H1 (cell line): ENCODE measurements around the gene IGLL5. TPM values are rescaled to one million over a fixed set of nuclear protein-coding genes. Genes with fewer than 3 reads are reported as not detected.

ENCODE experiments used
- CTCF ChIA-PET: fragments of 300-600 bp; sonication (Branson Sonifier 250); formaldehyde crosslinking; loops from one replicate; lab custom pipeline; 2021; ENCODE audit not compliant: partially characterized antibody; lab: Charles Lee
- POLR2A ChIA-PET: fragments of 300-600 bp; sonication (Branson Sonifier 250); formaldehyde crosslinking; loops from one replicate; lab custom pipeline; 2021; ENCODE audit warnings: inconsistent platforms; ENCODE audit not compliant: partially characterized antibody; lab: Charles Lee
- DNase-seq, 2 experiments: peaks; one replicate each; pipeline versions ENCODE4 v3.0.0 to v3.0.0-alpha.2; 2010 to 2022; ENCODE audit warnings: low spot score in 2 of 2, low read depth in 1 of 2, mixed read lengths in 1 of 2
- FAIRE-seq: peaks from 2 replicates; lab custom pipeline; 2011; peaks lifted over from hg19 to GRCh38; lab: Jason Lieb, UNC
- H2AFZ ChIP-seq: 2 replicates; pipeline ENCODE4 v1.8.1; 2012; ENCODE audit warnings: low read length, inconsistent platforms
- H2AK5ac ChIP-seq: 2 replicates; pipeline ENCODE4 v1.6.1; 2013; ENCODE audit warnings: low read depth, low read length
- H2BK120ac ChIP-seq: replicated peaks from 2 replicates; pipeline ENCODE3; 2013; ENCODE audit warnings: low read depth, low read length, inconsistent platforms
- H2BK12ac ChIP-seq: 2 replicates; pipeline ENCODE4 v1.6.1; 2013; ENCODE audit warnings: low read depth, low read length
- H2BK15ac ChIP-seq: 2 replicates; pipeline ENCODE4 v1.6.1; 2013; ENCODE audit warnings: low read length
- H2BK20ac ChIP-seq: 2 replicates; pipeline ENCODE4 v1.6.1; 2013; ENCODE audit warnings: low read length
- H2BK5ac ChIP-seq: 2 replicates; pipeline ENCODE4 v1.6.1; 2013; ENCODE audit warnings: low read depth, low read length
- H3K14ac ChIP-seq: 2 replicates; pipeline ENCODE4 v1.6.1; 2013; ENCODE audit warnings: inconsistent platforms; ENCODE audit not compliant: insufficient read length
- H3K18ac ChIP-seq: 2 replicates; pipeline ENCODE4 v1.6.1; 2013; ENCODE audit warnings: low read length; ENCODE audit errors: extremely low read depth
- H3K23ac ChIP-seq: 2 replicates; pipeline ENCODE4 v1.6.1; 2013; ENCODE audit warnings: inconsistent platforms; ENCODE audit not compliant: insufficient read length
- H3K23me2 ChIP-seq: 2 replicates; pipeline ENCODE4 v1.6.1; 2013; ENCODE audit warnings: low read depth, low read length
- H3K27ac ChIP-seq: 2 replicates; pipeline ENCODE4 v1.6.1; 2011; ENCODE audit warnings: low read depth, low read length, inconsistent platforms
- H3K27me3 ChIP-seq, 4 experiments: replicated peaks in 1 of 4; 1 replicate in 1 of 4; 2 replicates in 3 of 4; pipeline versions ENCODE4 v1.6.1 to v1.8.1; 2011 to 2013; ENCODE audit warnings: low read length in 3 of 4, mild to moderate bottlenecking in 3 of 4, inconsistent platforms in 2 of 4, mixed read lengths in 2 of 4, moderate library complexity in 1 of 4; ENCODE audit not compliant: control insufficient read depth in 3 of 4, insufficient read depth in 3 of 4; ENCODE audit errors: extremely low read depth in 1 of 4
- H3K36me3 ChIP-seq, 4 experiments: 2 replicates each; pipeline versions ENCODE4 v1.6.1 to v1.8.1; 2011 to 2013; ENCODE audit warnings: mild to moderate bottlenecking in 4 of 4, low read length in 3 of 4, moderate library complexity in 2 of 4, control low read depth in 1 of 4, inconsistent platforms in 1 of 4; ENCODE audit not compliant: insufficient read depth in 4 of 4, control insufficient read depth in 2 of 4
- H3K4ac ChIP-seq: replicated peaks from 2 replicates; pipeline ENCODE3; 2013; ENCODE audit warnings: low read length, low read depth, mixed read lengths, inconsistent platforms; ENCODE audit not compliant: insufficient read length
- H3K4me1 ChIP-seq, 4 experiments: replicated peaks in 1 of 4; 1 replicate in 1 of 4; 2 replicates in 3 of 4; pipeline versions ENCODE4 v1.6.1 to v1.8.1; 2011 to 2013; ENCODE audit warnings: low read length in 3 of 4, inconsistent platforms in 2 of 4, mixed read lengths in 1 of 4; ENCODE audit not compliant: insufficient read depth in 4 of 4, control insufficient read depth in 3 of 4
- H3K4me2 ChIP-seq, 2 experiments: 2 replicates each; pipeline versions ENCODE4 v1.6.1 to v1.8.1; 2011 to 2013; ENCODE audit warnings: low read depth in 2 of 2, low read length in 2 of 2, control low read depth in 1 of 2, inconsistent platforms in 1 of 2, mild to moderate bottlenecking in 1 of 2; ENCODE audit not compliant: insufficient read depth in 1 of 2
- H3K4me3 ChIP-seq, 4 experiments: fragments of 200-600, 300-600 bp in 1 of 4; sonication (generic), shearing (Covaris generic), sonication (Bioruptor Twin) in 1 of 4; 2 replicates each; pipeline versions ENCODE4 v1.5.1 to v1.8.1; 2011 to 2016; ENCODE audit warnings: low read length in 4 of 4, low read depth in 3 of 4, control low read depth in 2 of 4, inconsistent platforms in 2 of 4, mild to moderate bottlenecking in 2 of 4, mixed read lengths in 1 of 4, moderate library complexity in 1 of 4; ENCODE audit not compliant: insufficient read depth in 2 of 4; ENCODE audit errors: extremely low read depth in 1 of 4
- H3K56ac ChIP-seq: replicated peaks from 2 replicates; pipeline ENCODE3; 2013; ENCODE audit warnings: low read depth, mild to moderate bottlenecking, mixed read lengths, low read length, inconsistent platforms; ENCODE audit not compliant: insufficient read length
- H3K79me1 ChIP-seq: 2 replicates; pipeline ENCODE4 v1.6.1; 2013; ENCODE audit warnings: low read depth, low read length, control low read depth
- H3K79me2 ChIP-seq, 2 experiments: 2 replicates each; pipeline versions ENCODE4 v1.6.1 to v1.8.1; 2012 to 2013; ENCODE audit warnings: low read length in 2 of 2, mild to moderate bottlenecking in 2 of 2, inconsistent platforms in 1 of 2; ENCODE audit not compliant: insufficient read depth in 2 of 2, control insufficient read depth in 1 of 2
- H3K9ac ChIP-seq, 4 experiments: replicated peaks in 1 of 4; 1 replicate in 1 of 4; 2 replicates in 3 of 4; pipeline versions ENCODE4 v1.6.1 to v1.8.1; 2011 to 2013; ENCODE audit warnings: low read depth in 3 of 4, low read length in 3 of 4, control low read depth in 2 of 4, mild to moderate bottlenecking in 2 of 4, moderate library complexity in 2 of 4, inconsistent platforms in 1 of 4; ENCODE audit errors: extremely low read depth in 1 of 4
- H3K9me3 ChIP-seq, 2 experiments: 2 replicates each; pipeline versions ENCODE4 v1.6.1 to v1.8.1; 2012 to 2013; ENCODE audit warnings: mild to moderate bottlenecking in 2 of 2, moderate library complexity in 2 of 2, control low read depth in 1 of 2, inconsistent platforms in 1 of 2, low read depth in 1 of 2, low read length in 1 of 2, mixed read lengths in 1 of 2; ENCODE audit not compliant: insufficient read depth in 2 of 2
- H4K20me1 ChIP-seq, 2 experiments: replicated peaks in 1 of 2; 2 replicates each; pipeline versions ENCODE3 to v1.8.1; 2011 to 2013; ENCODE audit warnings: inconsistent platforms in 2 of 2, low read length in 2 of 2, mild to moderate bottlenecking in 1 of 2; ENCODE audit not compliant: insufficient read depth in 2 of 2, control insufficient read depth in 1 of 2
- H4K5ac ChIP-seq: 2 replicates; pipeline ENCODE4 v1.6.1; 2013; ENCODE audit warnings: low read length, low read depth, mixed read lengths, inconsistent platforms; ENCODE audit not compliant: insufficient read length
- H4K8ac ChIP-seq: 2 replicates; pipeline ENCODE4 v1.8.0; 2013; ENCODE audit warnings: mild to moderate bottlenecking, moderate library complexity, low read length, inconsistent platforms; ENCODE audit not compliant: insufficient read depth; ENCODE audit errors: extremely low read depth
- H4K91ac ChIP-seq: replicated peaks from 2 replicates; pipeline ENCODE3; 2013; ENCODE audit warnings: low read length, mixed read lengths, inconsistent platforms; ENCODE audit not compliant: insufficient read length
- CBX8 ChIP-seq: fragments of 300-800, 300-1000 bp; sonication (generic); IDR thresholded peaks from 2 replicates; pipeline ENCODE4 v1.7.1; 2016; ENCODE audit warnings: low read depth, low read length, borderline replicate concordance
- NRF1 ChIP-seq: IDR thresholded peaks from 2 replicates; pipeline ENCODE4 v1.6.1; 2011; ENCODE audit warnings: mild to moderate bottlenecking, low read depth, low read length, improper control_type of control experiment
- whole genome bisulfite sequencing, 2 experiments: shearing (Covaris generic) in 1 of 2; methylation state at CpG; one replicate each; pipeline versions ENCODE4 v1.1.6 to v1.1.7; 2013 to 2015; ENCODE audit warnings: low lambda C conversion rate in 2 of 2, mixed read lengths in 2 of 2, inconsistent platforms in 1 of 2, low coverage in 1 of 2, missing lambda C conversion rate in 1 of 2; ENCODE audit not compliant: insufficient replicate concordance in 2 of 2, insufficient coverage in 1 of 2, insufficient read length in 1 of 2; ENCODE audit errors: extremely low coverage in 1 of 2, missing lambda C conversion rate in 1 of 2; 5-methylcytosine and 5-hydroxymethylcytosine counted together
- polyA plus RNA-seq, 7 experiments: library from polyadenylated mRNA; depleted of rRNA in 3 of 7; stranded (reverse) in 5 of 7; unstranded in 2 of 7; fragments of >200 nt in 5 of 7; fragments of 200-250 nt in 2 of 7; gene quantifications; 1 replicate in 5 of 7; 2 replicates in 1 of 7; 4 replicates in 1 of 7; pipeline versions ENCODE4 v1.2.1 to v1.2.3, GENCODE V29; 2011 to 2013; ENCODE audit warnings: missing spikeins in 2 of 7, mixed read lengths in 2 of 7
- total RNA-seq: library from RNA; stranded (reverse); fragmentation: NEBNext Ultra II Directional; extraction: Animal tissue kit (Norgen Biotek cat#: 25700); gene quantifications from 2 replicates; pipeline ENCODE4 v1.2.1, GENCODE V29; 2021

Gene IGLL5
- total and polyA plus RNA-seq, 2 of the 8 experiments (the other 6 are each of a cell fraction or from before 2014, with no cell fraction given), result not detected

- FAIRE-seq (no peak), DNase-seq (no peak)
- no peak overlapping the region for H3K14ac ChIP-seq
- no peaks in the 10 kb centered on the region for H3K23me2 ChIP-seq
- H2AFZ ChIP-seq, result no peak overlapping the region
- H3K4me2 ChIP-seq, result no peak overlapping the region
- no peaks in the 10 kb centered on the region for H3K79me2 ChIP-seq
- POLR2A ChIA-PET, result no interaction called here
- H4K5ac ChIP-seq, result no peak overlapping the region
- H3K4me1 ChIP-seq, result no peaks in the 10 kb centered on the region
- H2BK5ac ChIP-seq, result no peak overlapping the region
- H3K9ac ChIP-seq, result no peak overlapping the region
- no peak overlapping the region for H4K8ac ChIP-seq
- no peak for TF ChIP-seq CBX8
- no peak for TF ChIP-seq NRF1
- no peak overlapping the region for H2BK15ac ChIP-seq
- no peak overlapping the region for H3K18ac ChIP-seq
- no peak overlapping the region for H3K23ac ChIP-seq
- peaks cover 14 to 40% (median 28%) of the 10 kb centered on the region in 4 experiments; a peak in 5 of 7 replicates for H3K27me3 ChIP-seq
- CTCF ChIA-PET, result interaction anchor here (0.6 to 0.7 kb wide), 2 partner anchors 317 to 590 kb away, joined by 3 read pairs; no protein-coding TSS in a partner anchor
- H4K20me1 ChIP-seq, result no peaks in the 10 kb centered on the region
- H2BK20ac ChIP-seq, result no peak overlapping the region
- no peaks in the 10 kb centered on the region for H3K79me1 ChIP-seq
- no peaks in the 10 kb centered on the region for H3K36me3 ChIP-seq
- H3K4ac ChIP-seq, result no peak overlapping the region
- no peak overlapping the region for H2AK5ac ChIP-seq
- peaks cover 45 to 90% of the 10 kb centered on the region in 2 experiments for H3K9me3 ChIP-seq
- no peak overlapping the region for H3K27ac ChIP-seq
- no peak overlapping the region for H3K4me3 ChIP-seq
- no peak overlapping the region for H2BK120ac ChIP-seq
- H3K56ac ChIP-seq, result no peak overlapping the region
- H2BK12ac ChIP-seq, result no peak overlapping the region
- no peak overlapping the region for H4K91ac ChIP-seq
- WGBS, 2 experiments, result 81% methylated on average over 7 of the region's 7 CpGs; no CpG with 5 or more reads in 1 of the 2 experiments
Measured at GRCh38 chr22:22912988-22913253, 25.3 kb downstream of the IGLL5 start.
